NCI-H524 treated with DMSO at 0.1 percent for 48 hours (cell line): ENCODE measurements around the gene PUS10.
"Not testable (repeated sequence)": the region's sequence is repeated elsewhere in the genome, so short reads cannot be mapped to it uniquely, and the experiment has no call there.

Experiments used
- DNase-seq: peaks from one replicate; lab custom pipeline; 2025; lab: John Stamatoyannopoulos, UW

The PUS10 gene

GRCh38 chr2:61012303-61012702 is 5.8 kb downstream of the PUS10 start:
- DNase-seq: not testable (repeated sequence)

- DNase-seq: no peak
Measured at GRCh38 chr2:61011678-61012077, 6.4 kb downstream of the PUS10 start.

GRCh38 chr2:61009355-61009754 is 8.7 kb downstream of the PUS10 start:
- DNase-seq: no peak

GRCh38 chr2:61006486-61007105 is 11.5 kb downstream of the PUS10 start:
- DNase-seq: no peak

GRCh38 chr2:61005736-61006135 is 12.3 kb downstream of the PUS10 start:
- no peak for DNase-seq

- peak; percentile 24 for DNase-seq
Measured at GRCh38 chr2:60998628-60999545, 19.2 kb downstream of the PUS10 start.

- no peak for DNase-seq
Measured at GRCh38 chr2:60994131-60994530, 23.9 kb downstream of the PUS10 start.

- DNase-seq: no peak
Measured at GRCh38 chr2:60992985-60993392, 25.1 kb downstream of the PUS10 start.

- no peak for DNase-seq
Measured at GRCh38 chr2:60991644-60992043, 26.4 kb downstream of the PUS10 start.

- no peak for DNase-seq
Measured at GRCh38 chr2:60989259-60989658, 28.8 kb downstream of the PUS10 start.

GRCh38 chr2:60987656-60988055 is 30.4 kb downstream of the PUS10 start:
- DNase-seq: not testable (repeated sequence)

- no peak for DNase-seq
Measured at GRCh38 chr2:60987041-60987440, 31.0 kb downstream of the PUS10 start.

- DNase-seq: no peak
Measured at GRCh38 chr2:60984720-60985119, 33.3 kb downstream of the PUS10 start.

GRCh38 chr2:60982066-60982465 is 36.0 kb downstream of the PUS10 start:
- not testable (repeated sequence) for DNase-seq

GRCh38 chr2:60980071-60980815 is 37.8 kb downstream of the PUS10 start:
- DNase-seq: no peak

- DNase-seq: no peak
Measured at GRCh38 chr2:60979231-60979630, 38.8 kb downstream of the PUS10 start.

- DNase-seq: no peak
Measured at GRCh38 chr2:60977562-60977895, 40.5 kb downstream of the PUS10 start.

GRCh38 chr2:60976875-60977561 is 41.0 kb downstream of the PUS10 start:
- DNase-seq: no peak

- no peak for DNase-seq
Measured at GRCh38 chr2:60976256-60976850, 41.7 kb downstream of the PUS10 start.

- no peak for DNase-seq
Measured at GRCh38 chr2:60974652-60975051, 43.4 kb downstream of the PUS10 start.

- DNase-seq: no peak
Measured at GRCh38 chr2:60973705-60974104, 44.4 kb downstream of the PUS10 start.
